NCI-H1436 (cell line): ENCODE results near the gene TMEM80.

Experiments used
- DNase-seq: peaks from one replicate; lab custom pipeline; 2025; lab: John Stamatoyannopoulos, UW

TMEM80 gene

GRCh38 chr11:699753-700152 is 4.1 kb downstream of the TMEM80 start:
- DNase-seq = no peak

- no peak for DNase-seq
Observed at GRCh38 chr11:701741-702461, 6.3 kb downstream of the TMEM80 start.

GRCh38 chr11:702462-703461 is 7.1 kb downstream of the TMEM80 start:
- DNase-seq = no peak

- no peak for DNase-seq
Observed at GRCh38 chr11:703506-703905, 7.9 kb downstream of the TMEM80 start.

- no peak for DNase-seq
Observed at GRCh38 chr11:704228-704674, 8.6 kb downstream of the TMEM80 start.

- no peak for DNase-seq
Observed at GRCh38 chr11:704781-705645, 9.4 kb downstream of the TMEM80 start.

- no peak for DNase-seq
Observed at GRCh38 chr11:705646-706438, 10.2 kb downstream of the TMEM80 start, which contains the start of gene EPS8L2. EPS8L2 (plus strand) TSS chr11:706231; CDS start chr11:709408, 3,177 bp downstream.

GRCh38 chr11:706439-706956 is 10.9 kb downstream of the TMEM80 start:
- DNase-seq = no peak

GRCh38 chr11:706957-707816 is 11.6 kb downstream of the TMEM80 start:
- DNase-seq = no peak

DNA sequence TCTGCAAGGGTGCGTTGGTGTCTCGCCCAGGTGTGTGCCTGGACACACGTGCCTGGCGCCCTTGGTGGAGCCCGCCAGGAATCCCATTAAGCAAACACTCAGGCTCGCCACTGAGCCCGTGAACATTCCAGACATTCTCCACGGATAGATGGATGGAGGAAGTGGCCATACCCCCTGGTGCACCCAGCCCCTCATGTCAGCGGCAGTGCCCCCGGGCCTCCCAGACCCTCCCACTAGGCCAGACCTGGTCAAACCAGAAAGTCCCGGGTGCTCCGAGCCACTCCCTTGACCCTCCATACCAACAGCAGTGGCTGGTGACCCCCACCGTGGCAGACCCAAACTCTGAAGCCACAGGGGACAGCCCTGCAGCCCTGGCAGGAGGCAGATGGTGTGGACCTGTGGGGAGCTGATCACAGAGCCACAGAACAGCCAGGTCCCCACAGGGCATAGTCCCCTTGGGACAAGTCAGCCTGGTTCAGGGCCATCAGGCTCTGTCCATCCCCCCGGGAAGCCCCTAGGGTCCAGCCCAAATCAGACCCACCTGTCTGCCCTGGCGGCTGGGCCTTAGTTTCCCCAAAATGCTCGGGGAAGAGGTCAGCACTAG is 12.3 kb downstream of the TMEM80 start:
- no peak for DNase-seq

- DNase-seq = no peak
Observed at GRCh38 chr11:708511-708910, 12.9 kb downstream of the TMEM80 start.

- no peak for DNase-seq
Observed at GRCh38 chr11:709109-709997, 13.7 kb downstream of the TMEM80 start.

- DNase-seq = no peak
Observed at GRCh38 chr11:714436-714835, 18.8 kb downstream of the TMEM80 start.

- DNase-seq = no peak
Observed at GRCh38 chr11:719214-720016, 23.8 kb downstream of the TMEM80 start.

DNA sequence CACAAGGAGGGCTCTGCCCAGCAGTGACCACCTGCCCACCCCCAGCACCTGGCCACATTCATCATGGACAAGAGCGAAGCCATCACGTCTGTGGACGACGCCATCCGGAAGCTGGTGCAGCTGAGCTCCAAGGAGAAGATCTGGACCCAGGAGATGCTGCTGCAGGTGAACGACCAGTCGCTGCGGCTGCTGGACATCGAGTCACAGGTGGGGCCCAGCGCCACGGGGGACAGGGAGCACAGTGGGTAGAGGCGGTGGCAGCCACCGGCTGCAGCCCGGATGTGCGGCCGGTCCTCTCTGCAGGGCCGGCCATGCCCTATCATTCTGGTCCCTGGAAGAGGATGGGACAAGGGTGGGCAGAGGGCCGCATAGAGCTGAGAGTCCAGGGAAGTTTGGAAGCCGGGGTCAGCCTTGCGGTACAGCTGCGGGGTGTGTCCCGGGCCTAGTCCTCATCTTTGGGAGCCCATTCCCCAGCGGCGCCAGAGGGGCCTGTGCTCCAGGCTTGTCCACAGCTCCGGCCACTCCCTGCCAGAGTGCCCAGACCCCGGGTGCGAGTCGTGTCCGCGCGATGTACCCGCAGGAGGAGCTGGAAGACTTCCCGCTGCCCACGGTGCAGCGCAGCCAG is 24.5 kb downstream of the TMEM80 start:
- no peak for DNase-seq

DNA sequence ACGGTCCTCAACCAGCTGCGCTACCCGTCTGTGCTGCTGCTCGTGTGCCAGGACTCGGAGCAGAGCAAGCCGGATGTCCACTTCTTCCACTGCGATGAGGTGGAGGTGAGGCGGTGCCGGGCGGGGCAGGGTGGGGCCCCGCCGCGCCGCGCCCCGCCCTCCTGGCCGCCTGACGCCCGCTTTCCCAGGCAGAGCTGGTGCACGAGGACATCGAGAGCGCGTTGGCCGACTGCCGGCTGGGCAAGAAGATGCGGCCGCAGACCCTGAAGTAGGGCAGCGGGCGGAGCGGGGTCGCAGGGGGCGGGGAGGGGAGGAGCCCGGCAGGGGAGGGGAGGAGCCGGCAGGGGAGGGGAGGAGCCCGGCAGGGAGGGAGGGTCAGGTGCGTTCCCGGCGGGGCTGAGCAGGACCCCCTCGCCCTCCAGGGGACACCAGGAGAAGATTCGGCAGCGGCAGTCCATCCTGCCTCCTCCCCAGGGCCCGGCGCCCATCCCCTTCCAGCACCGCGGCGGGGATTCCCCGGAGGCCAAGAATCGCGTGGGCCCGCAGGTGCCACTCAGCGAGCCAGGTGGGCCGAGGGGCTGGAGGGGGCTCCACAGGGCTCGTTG is 25.1 kb downstream of the TMEM80 start:
- peak; percentile 43 for DNase-seq
